Left renal cortex interstitium (tissue), 4 donors: ENCODE data around the gene HJURP. TPM values are rescaled to one million over a fixed set of nuclear protein-coding genes. Genes with fewer than 3 reads are reported as not detected.

ENCODE experiments used
- DNase-seq, 4 donors: peaks; one replicate each; pipeline ENCODE4 v3.0.0-alpha.2; 2013; ENCODE audit warnings: low read depth in 4 of 4, low spot score in 2 of 4, missing footprints in 1 of 4
- polyA plus RNA-seq, 4 donors: library from polyadenylated mRNA; unstranded; fragments of 120-200 nt; gene quantifications; one replicate each; pipeline ENCODE4 v1.2.1, GENCODE V29; 2013; ENCODE audit not compliant: insufficient read length in 4 of 4

HJURP gene
- polyA plus RNA-seq, 4 donors = 17.3 to 26.6 (median 22.4) TPM

DNA sequence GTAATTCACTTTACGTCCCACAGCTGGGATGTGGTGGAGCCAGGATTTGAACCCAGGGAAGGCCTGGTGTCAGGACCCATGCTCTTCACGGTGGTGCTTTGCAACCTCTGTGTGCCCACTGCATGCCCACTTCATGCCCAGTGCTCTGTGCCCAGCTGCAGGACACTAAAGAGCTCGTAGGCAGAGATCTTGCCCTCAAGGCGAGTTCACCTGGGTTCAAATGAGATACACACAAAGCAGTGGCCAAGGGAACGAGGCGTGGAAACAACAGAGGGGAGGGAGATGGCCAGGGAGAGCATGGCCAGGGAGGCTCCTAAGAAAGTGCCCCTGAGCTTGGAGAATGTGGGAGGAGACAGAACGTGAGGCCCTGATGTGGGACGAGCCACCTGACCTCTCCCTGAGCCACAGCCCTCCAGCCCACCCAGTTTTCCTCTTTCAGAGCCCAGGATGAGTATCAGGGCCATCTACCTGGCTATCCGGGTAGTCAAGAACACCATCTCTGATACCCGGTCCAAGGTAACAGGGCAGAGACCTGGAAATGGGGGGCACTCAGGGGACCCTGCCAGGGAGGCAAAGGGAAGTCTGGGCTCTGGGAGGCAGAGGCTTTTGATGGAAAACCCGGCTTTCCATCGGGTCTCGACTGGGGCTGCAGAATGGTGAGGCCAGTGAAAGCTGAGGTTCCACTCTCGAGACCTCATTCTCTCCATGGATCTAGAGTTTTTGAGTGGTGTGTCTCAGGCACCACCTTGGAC lies 55.8 kb downstream of the HJURP start:
- DNase-seq = no peak

DNA sequence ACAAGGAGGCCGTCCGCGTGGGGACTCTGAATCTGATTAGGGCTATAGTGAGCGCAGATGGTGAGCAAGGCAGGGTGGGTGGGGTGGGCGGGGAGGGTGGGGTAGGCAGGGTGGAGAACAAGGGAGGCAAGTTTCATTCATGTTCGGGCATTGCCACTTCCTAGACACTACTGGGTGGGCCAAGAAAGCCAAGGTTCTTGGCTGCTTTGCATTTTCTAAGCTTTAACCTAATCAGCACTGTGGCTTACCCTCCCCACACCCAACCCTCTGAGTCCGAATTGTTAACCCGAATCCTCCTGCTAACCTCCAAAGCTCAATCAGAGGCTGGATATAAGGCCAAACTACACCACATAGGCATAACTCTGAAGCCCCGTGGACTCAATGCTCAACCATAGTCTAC lies 58.1 kb downstream of the HJURP start:
- DNase-seq = no peak

DNA sequence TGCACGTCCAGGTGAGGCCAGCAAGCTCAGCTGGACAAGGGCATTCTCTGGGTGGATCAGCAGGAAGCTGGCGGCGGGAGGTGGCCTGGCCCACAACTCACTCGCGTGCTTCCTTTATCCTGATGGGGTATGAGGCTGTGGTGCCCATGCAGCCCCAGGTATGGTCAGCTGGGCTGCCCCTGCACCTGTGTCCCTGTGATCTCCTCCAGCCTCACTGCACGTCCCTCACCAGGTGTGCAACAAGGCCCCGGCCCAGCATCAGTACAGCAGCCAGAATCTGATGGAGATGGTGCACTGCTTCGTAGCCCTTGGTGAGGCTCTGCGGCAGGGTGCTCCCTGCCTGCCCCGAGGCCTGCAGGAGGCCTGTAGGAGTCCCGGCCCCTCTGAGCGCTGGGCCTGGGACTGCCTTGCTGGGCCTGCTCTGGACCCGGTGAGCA lies 58.6 kb downstream of the HJURP start:
- DNase-seq = no peak

DNA sequence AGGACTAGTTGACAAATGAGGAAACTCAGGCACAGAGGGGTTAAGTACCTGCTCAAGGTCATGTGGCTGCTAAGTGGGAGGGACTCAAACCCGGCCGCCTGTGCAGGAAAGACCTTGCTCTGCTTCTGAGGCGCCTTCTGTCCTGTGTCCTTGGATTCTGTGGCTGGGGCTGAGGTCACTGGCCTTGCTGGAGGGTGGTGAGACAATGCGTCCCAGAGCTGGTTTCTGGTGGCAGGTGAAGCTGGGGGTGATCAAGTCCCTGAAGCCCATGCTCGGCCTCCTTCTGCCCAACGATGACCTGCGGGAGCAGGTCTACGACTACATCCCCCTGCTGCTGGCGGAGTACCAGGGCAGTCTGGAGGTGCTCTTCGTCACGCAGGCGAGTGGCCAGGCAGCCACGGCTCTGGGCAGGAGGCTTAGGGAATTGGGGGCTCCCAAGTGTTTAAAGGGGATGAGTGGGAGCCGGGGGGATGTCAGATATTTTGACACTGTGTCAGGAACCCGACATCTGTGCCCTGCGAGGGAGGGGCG lies 60.1 kb downstream of the HJURP start:
- DNase-seq = no peak

DNA sequence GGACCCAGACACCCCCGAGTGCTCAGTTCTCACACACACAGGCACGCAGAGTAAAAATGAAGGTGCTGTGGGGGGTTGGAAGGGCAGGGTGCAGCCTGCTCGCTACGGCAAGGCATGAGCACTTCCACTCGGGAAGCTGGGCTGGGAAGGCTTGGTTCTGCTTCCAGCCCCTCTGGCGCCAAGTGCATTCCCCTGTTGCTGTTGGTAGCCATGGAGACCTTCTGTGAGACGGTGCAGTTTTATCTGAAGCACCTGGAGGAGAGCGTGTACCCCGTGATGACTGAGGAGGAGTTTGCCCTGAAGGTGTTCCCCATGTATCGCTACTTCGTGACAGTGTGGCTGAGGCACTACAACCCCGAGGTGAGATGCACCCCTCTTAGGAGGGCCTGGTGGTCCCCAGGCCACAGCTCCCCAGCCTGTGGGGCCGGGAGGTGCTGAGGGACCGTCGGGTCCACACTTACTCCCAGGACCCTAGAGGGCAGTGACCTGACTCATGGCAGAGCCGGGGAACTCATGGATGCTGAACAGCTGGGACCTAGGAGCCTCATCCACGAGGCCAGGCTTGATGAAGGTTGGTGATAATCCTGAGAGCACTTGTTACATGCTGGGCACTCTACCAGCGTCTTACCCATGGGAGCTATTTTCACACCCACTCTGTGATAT lies 60.7 kb downstream of the HJURP start:
- DNase-seq = no peak

DNA sequence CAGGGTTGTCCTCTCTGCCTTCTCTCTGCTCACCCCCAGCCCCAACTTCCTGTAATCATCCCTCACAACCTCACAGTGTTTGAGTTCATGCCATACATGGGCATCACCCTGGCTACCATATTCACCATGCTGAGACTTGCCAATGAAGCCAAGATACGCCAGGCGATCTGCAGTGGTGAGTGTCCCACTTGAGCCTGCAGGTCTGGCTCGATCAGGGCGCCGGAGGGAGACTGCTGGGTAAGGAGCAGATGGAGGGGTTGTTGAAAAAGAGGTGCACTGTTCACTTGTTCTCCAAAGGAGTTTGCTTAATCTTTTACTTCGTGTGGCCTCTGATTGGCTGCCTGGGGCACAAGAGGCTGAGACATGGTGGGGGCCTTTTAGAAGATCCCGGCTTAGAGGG lies 61.6 kb downstream of the HJURP start:
- no peak for DNase-seq

DNA sequence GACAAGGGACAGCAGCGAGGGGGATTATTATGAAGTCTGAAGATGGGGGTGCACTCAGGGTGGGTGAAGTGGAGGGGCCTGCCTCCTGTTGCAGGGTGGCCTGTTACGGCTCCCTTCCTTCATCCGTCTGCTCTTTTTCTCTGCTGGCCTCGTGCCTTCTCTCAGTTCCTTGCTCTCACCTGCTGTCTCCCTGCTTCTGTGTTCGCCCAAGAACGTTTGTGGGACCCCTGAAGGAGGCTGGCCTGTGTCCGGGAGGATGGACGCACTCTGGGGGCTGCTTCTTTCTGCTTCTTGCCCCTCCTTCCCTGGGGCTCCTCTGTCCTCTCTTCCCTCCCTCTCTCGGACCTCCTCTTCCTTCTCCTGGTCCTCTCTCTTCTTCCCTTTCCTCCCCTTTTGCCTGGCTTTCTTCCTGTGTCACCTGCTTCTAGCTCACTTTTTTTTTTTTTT lies 62.4 kb downstream of the HJURP start:
- DNase-seq = no peak

DNA sequence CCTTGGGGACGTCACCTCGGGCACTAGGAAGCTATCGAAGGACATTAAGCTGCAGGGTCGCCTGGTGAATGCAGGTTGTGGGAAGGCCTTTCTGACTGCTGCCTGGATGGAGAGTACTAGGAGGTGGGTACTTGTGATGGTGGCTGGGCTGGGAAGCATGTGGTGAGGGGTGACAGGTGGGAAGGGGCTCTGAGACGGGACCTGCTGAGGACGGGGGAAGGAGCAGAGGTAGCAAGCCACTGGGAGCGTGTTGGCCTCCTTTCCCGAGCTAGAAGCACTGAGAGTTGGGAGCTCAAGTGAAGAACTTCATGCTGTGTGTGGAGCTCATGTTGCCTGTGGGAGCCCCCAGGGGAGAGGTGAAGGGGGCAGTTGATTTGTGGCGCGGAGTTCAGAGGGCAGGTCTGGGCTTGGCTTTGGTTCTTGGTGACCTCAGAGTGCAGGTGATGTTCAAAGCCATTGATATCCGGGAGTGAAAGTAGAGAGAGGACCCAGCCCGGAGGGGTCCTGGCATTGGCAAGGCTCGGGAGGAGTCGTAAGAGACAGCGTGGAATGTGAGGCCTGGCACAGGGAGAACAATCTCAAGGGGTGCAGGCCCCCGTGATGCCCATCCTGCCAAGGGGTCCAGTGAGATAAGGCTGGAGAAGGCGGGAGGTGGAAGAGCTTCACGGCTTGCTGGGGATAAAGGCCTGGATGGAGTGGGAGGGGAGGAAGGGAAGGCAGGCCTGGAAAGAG lies 63.0 kb downstream of the HJURP start:
- DNase-seq = no peak

DNA sequence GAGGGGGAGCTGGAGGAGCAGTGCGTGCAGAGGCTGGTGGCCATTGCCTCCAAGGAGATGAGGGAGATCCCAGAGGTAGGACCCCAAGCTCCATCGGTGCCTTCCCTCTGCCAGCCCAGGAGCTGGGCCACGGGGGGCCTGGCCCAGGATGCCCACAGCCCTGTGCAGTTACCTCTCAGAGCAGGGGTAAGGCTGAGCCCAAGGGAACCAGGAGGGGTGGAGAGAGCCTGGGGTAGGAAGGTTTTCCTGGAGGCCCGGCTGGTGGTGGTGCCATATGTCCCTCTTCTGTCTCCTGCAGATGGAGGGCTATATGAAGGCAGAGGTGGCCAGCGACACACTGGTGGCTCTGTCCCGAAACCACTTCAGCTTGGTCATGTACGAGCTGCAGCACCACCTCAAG lies 64.8 kb downstream of the HJURP start:
- DNase-seq = no peak

Other genes starting within 250 kb of the HJURP start
- gene UGT1A8, start 236.9 kb downstream of the HJURP start, polyA plus RNA-seq = under 1 TPM in 1 of 4 donors, not detected in 3; 0.06 TPM
- not detected for gene UGT1A10, start 218.1 kb downstream of the HJURP start, polyA plus RNA-seq
- 1 to 10 TPM; 4.2 to 7.3 (median 5.5) TPM for gene UGT1A9, start 182.6 kb downstream of the HJURP start, polyA plus RNA-seq
- gene UGT1A7, start 172.6 kb downstream of the HJURP start, polyA plus RNA-seq = not detected
- 1 to 10 TPM; 1.6 to 5.5 (median 3.8) TPM for gene UGT1A6, start 161.6 kb downstream of the HJURP start, polyA plus RNA-seq
- not detected for gene UGT1A5, start 141.6 kb downstream of the HJURP start, polyA plus RNA-seq
- gene UGT1A4, start 135.8 kb downstream of the HJURP start, polyA plus RNA-seq = not detected
- gene UGT1A3, start 125.5 kb downstream of the HJURP start, polyA plus RNA-seq = not detected
- under 1 TPM; 0.11 to 0.46 (median 0.31) TPM for gene UGT1A1, start 94.3 kb downstream of the HJURP start, polyA plus RNA-seq
- under 1 TPM in 3 of 4 donors, not detected in 1; 0.09 to 0.18 (median 0.16) TPM for gene MROH2A, start 76.2 kb downstream of the HJURP start, polyA plus RNA-seq
- gene TRPM8, start 62.8 kb upstream of the HJURP start, polyA plus RNA-seq = under 1 TPM in 2 of 4 donors, not detected in 2; 0.30 to 0.36 TPM
- gene SPP2, start 196.2 kb upstream of the HJURP start, polyA plus RNA-seq = 1 to 10 TPM in 1 of 4 donors, not detected in 3; 1.9 TPM